Mesodermal cell (in vitro differentiated cells): ENCODE measurements around the gene AAK1.

Experiments used
- H3K27ac ChIP-seq: 2 replicates; pipeline ENCODE4 v1.7.0; 2013; ENCODE audit warnings: mild to moderate bottlenecking, low read depth, low read length, moderate library complexity; ENCODE audit not compliant: severe bottlenecking
- H3K36me3 ChIP-seq: 2 replicates; pipeline ENCODE4 v1.7.1; 2013; ENCODE audit warnings: mild to moderate bottlenecking, low read length, moderate library complexity; ENCODE audit not compliant: control insufficient read depth, insufficient read depth
- H3K4me1 ChIP-seq: one replicate; pipeline ENCODE4 v1.7.1; 2013; ENCODE audit warnings: mild to moderate bottlenecking, low read length; ENCODE audit not compliant: insufficient read depth, control insufficient read depth, poor library complexity, severe bottlenecking
- H3K4me3 ChIP-seq: 2 replicates; pipeline ENCODE4 v1.7.0; 2013; ENCODE audit warnings: low read length, control low read depth, mild to moderate bottlenecking; ENCODE audit not compliant: insufficient read depth, poor library complexity, severe bottlenecking; ENCODE audit errors: extremely low read depth
- H3K9me3 ChIP-seq: 2 replicates; pipeline ENCODE4 v1.7.1; 2013; ENCODE audit warnings: mild to moderate bottlenecking, low read length, moderate library complexity; ENCODE audit not compliant: control insufficient read depth
- WGBS, 2 experiments: methylation state at CpG; one replicate each; pipeline ENCODE4 v1.1.5; 2013; ENCODE audit warnings: missing lambda C conversion rate in 2 of 2; ENCODE audit not compliant: insufficient coverage in 2 of 2; 5-methylcytosine and 5-hydroxymethylcytosine counted together

AAK1 gene

DNA sequence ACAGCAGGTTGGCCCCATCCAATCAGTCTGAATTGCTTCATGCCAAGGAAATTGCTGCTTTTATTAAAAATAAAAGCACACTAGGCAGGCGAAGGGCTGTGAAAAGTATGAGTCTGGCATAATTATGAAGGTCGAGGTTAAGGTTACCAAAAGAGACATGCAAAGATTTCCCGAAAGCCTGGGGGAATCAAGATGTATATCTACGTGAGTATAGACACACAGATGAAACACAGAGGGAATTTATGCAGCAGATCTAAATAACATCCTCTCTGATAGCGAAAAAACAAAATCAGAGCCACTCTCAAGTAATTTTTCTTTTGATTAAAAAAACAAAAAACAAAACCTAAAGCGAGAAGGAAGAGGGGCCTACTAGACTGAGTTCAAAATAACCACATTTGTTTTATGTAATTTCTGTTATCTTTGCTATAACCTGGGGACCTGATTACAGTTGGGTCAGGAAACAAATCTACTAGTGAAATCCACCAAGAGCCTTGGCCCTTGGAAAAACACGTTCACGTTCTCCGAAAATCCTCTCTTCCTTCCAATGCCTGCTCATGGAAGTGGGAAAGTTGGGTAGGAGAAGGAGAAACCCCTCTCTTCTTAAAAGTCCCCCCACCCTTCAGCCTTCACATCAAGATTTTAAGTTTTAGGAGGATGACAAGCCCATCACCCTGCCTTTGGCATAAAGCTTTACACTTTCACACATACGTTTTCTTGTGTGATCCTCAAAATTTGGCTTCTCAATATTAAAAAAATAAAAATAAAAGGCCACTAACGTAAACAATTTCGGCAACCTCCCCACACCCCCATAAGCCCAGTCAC, 1.4 kb downstream of the AAK1 start:
- H3K36me3 ChIP-seq = peaks cover 29% of the 10 kb centered on the region
- peaks cover 25% of the 10 kb centered on the region for H3K4me1 ChIP-seq
- peak overlapping the region; percentile 85 for H3K4me3 ChIP-seq
- H3K27ac ChIP-seq = peak overlapping the region; percentile 91
- no peaks in the 10 kb centered on the region for H3K9me3 ChIP-seq
- WGBS, 2 experiments = 21 to 53% methylated on average over 4 to 6 of the region's 12 CpGs

DNA sequence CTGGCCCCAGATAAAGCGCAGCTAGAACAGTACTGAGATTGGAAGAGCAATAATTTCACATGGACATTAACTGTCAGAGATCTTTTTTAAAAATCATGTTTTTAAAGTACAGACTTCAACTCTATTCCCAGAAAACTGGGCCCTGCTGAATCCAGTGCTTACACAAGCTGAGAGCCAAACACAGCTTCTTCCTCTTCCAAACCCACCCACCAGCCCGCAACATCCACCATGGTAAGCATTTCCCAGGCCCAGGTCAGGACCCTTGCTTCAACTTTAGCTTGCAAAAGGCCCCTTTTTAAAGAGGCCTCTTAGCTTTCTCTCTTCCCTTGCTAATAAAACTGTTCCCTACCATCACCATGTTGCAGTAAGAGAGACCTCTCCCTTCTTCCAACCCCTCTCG, 2.1 kb downstream of the AAK1 start:
- H3K9me3 ChIP-seq = no peaks in the 10 kb centered on the region
- 78 to 79% methylated on average over 2 to 3 of the region's 3 CpGs for WGBS, 2 experiments
- peaks cover 25% of the 10 kb centered on the region for H3K4me1 ChIP-seq
- H3K36me3 ChIP-seq = peaks cover 35% of the 10 kb centered on the region
- H3K27ac ChIP-seq = no peak overlapping the region
- peak overlapping the region; percentile 85 for H3K4me3 ChIP-seq

DNA sequence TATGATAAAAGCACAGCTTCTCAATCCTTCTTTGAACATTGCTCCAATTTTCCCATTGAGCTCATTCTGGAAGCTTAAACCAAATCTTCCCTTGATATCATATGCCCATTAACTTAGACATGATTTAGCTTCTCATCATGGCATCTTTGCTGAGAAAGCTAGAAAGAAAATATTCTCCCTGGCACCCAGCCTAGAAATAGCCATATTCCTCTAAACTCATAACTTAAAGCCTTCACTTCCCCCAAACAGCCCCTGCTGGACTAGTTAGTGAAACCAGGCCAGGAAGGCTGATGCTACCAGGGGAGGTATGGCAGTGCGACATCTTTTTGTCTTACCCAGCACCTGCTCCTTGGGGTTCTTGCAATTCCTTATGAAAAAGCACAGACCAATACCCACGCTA, 4.3 kb downstream of the AAK1 start:
- 100% methylated on average over 1 of the region's 2 CpGs for WGBS, 2 experiments
- Histone ChIP-seq H3K36me3 (peaks cover 40% of the 10 kb centered on the region), H3K27ac (no peak overlapping the region), H3K9me3 (no peaks in the 10 kb centered on the region), H3K4me3 (no peak overlapping the region), H3K4me1 (peaks cover 9% of the 10 kb centered on the region)

DNA sequence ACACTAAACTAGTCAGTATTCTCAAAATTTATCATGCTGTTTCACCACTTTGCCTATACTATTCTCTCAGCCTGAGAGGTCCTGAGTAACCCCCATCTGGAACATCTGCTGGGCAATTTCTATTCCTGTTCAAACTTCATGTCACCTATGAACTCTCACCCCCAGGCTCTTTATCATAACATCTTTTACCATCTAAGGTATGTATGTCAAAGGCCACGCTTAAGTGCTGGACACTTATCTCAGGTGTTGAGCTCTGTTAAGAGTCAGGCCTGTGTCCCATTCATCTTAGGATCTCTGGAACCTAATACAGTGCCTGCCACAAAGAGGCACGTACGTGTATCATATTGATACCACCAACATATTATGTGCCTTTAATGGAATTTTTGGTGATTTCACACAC, 4.9 kb downstream of the AAK1 start:
- H3K36me3 ChIP-seq = peaks cover 40% of the 10 kb centered on the region
- WGBS, 2 experiments = 100% methylated on average over 1 of the region's 3 CpGs

DNA sequence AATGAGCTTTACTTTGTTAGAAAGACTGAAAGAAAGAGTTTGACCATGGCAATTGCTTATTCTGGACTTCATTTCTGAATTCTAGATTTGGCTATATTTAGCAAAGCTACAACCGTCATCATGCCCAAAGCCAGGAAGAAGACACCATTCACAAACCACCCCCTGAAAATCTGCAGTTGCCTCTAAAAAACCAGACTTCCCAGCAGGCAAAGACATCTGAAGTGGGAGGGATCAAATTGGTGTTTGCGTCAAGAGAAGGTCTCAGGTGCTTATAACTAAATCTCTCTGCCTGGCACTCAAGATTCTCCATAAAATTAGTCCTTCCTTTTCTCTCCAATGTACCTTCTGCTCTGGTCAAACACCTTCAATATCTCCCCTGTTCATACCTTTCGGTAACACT, 5.6 kb downstream of the AAK1 start:
- WGBS, 2 experiments = 97 to 100% methylated on average over 1 to 2 of the region's 3 CpGs
- Histone ChIP-seq H3K27ac (no peak overlapping the region), H3K36me3 (peaks cover 40% of the 10 kb centered on the region), H3K9me3 (no peaks in the 10 kb centered on the region), H3K4me3 (no peak overlapping the region), H3K4me1 (peaks cover 9% of the 10 kb centered on the region)

More for the DNA sequence above, 4.9 kb downstream of the AAK1 start:
- H3K9me3 ChIP-seq = no peaks in the 10 kb centered on the region
- no peak overlapping the region for H3K27ac ChIP-seq
- peaks cover 9% of the 10 kb centered on the region for H3K4me1 ChIP-seq
- H3K4me3 ChIP-seq = no peak overlapping the region

DNA sequence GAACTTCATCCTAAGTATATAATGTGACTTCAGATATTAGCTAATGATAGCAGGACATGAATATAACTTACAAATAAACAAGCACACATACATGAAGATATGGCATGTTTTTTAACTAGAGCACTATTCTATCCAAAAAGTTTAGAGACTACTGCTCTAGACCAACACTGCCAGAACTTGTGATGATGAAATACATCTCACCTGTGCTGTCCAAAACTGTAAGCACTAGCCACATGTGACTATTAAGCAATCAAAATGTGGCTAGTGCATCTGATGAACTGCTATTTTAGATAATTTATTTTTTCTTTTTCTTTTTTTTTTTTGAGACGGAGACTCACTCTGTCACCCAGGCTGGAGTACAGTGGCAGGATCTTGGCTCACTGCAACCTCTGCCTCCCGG, 7.1 kb downstream of the AAK1 start:
- Histone ChIP-seq H3K4me1 (peaks cover 8% of the 10 kb centered on the region), H3K36me3 (peaks cover 44% of the 10 kb centered on the region), H3K4me3 (no peak overlapping the region), H3K9me3 (no peaks in the 10 kb centered on the region), H3K27ac (no peak overlapping the region)
- 95 to 100% methylated on average over 1 to 2 of the region's 2 CpGs for WGBS, 2 experiments

DNA sequence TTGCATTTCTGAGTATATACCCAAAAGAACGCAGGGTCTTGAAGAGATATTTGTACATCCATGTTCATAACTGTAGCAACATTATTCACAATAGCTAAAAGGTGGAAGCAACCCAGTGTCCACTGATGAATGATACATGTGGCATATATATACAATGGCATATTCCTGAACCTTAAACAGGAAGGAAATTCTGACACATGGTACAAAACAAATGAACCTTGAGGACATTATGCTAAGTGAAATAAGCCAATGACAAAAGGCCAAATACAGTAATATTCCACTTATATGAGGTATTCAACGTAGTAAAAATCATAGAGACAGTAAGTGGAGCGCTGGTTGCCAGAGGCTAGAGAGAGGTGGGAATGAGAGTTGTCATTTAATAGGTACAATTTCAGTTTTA, 8.1 kb downstream of the AAK1 start:
- H3K4me3 ChIP-seq = no peak overlapping the region
- no peaks in the 10 kb centered on the region for H3K4me1 ChIP-seq
- H3K27ac ChIP-seq = no peak overlapping the region
- 20% methylated on average over 1 of the region's 3 CpGs; no CpG with 5 or more reads in 1 of the 2 experiments for WGBS, 2 experiments
- H3K9me3 ChIP-seq = no peaks in the 10 kb centered on the region
- H3K36me3 ChIP-seq = peaks cover 48% of the 10 kb centered on the region

DNA sequence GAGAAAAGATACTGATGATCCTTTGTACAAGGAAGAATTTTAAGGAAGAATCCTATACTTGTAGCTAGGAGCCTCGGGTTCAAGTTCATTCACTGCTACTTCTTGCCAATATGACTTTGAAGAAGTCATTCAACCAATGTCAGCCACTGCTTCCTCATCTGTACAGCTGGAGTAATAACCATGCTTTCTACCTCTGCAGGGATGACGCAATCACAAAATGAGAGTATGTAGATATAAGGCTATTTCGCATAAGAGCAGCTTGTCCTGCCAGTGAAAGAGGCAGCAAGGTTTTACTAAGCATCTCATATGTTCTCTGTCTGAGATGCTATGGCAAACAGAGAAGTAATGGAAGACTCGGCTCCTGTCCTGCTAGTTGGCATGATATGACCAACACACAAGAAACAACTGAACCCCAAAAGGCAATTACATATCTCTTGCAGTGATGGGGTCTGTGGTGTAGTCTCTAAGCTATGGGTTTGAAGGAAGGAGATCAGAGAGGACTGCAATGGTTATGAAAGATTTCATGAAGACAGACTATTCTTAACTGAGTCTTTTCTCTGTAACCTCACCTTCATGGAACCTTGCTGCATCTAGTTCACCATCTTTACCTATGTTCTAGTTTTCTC, 9.2 kb downstream of the AAK1 start:
- Histone ChIP-seq H3K4me3 (no peak overlapping the region), H3K27ac (no peak overlapping the region), H3K36me3 (peaks cover 43% of the 10 kb centered on the region), H3K4me1 (no peaks in the 10 kb centered on the region), H3K9me3 (no peaks in the 10 kb centered on the region)
- WGBS, 2 experiments = 95 to 97% methylated on average over 3 of the region's 4 CpGs

DNA sequence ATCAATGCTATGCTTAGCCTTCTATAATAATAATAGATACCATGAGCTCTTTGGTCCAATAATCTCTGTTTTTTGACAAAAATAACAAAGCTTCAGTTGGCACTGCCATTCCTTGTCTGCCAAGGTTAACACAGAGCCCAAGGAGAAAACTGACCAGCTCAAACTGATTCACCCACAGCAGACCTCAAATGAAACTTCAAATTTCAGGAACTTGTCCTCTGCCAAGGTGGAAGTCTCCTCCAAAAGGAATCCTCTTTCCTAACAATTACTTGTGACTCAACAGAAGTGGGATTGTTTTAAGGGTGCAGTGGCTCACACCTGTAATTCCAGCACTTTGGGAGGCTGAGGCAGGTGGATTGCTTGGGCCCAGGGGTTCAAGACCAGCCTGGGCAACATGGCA, 12.1 kb downstream of the AAK1 start:
- H3K9me3 ChIP-seq = no peaks in the 10 kb centered on the region
- no peaks in the 10 kb centered on the region for H3K4me1 ChIP-seq
- H3K27ac ChIP-seq = no peak overlapping the region
- H3K36me3 ChIP-seq = peaks cover 16% of the 10 kb centered on the region
- no peak overlapping the region for H3K4me3 ChIP-seq

DNA sequence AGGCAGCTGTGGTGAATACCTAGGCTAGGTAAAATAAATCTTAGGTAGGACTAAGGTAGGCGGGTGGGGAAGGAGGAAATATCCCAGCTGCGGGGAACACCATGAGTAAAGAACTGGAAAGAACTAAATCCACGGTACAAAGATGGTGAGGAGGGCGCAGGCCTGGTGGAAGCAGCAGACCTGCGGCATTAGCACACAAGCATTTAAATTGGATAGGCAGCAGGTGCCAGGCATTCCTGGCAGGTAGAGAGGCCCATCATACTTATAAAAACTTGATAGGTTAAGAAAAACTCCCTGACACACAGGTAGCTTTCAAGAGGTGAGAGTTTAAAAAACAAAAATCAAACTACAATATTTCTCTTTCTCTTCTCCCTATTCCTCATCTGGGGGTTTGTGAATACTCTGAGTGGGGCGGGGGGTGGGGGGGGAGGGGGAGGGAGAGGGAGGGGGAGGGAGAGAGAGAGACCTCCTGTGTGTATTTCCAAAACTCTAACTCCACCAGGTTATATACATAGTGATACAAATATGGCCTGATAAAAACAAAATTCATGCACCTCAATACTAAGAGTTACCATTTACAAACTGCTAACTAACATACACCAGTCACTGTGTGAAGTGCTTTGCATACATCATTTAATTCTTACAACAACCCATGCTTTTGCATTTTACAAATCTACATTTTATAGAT, 13.5 kb downstream of the AAK1 start:
- WGBS, 2 experiments = 90 to 98% methylated on average over 3 to 4 of the region's 6 CpGs
- Histone ChIP-seq H3K4me1 (peaks cover 2% of the 10 kb centered on the region), H3K9me3 (no peaks in the 10 kb centered on the region), H3K4me3 (no peak overlapping the region), H3K27ac (no peak overlapping the region), H3K36me3 (peaks cover 11% of the 10 kb centered on the region)
